Uterus (tissue), 4 donors: ENCODE results near the gene FRMD5. TPM values are rescaled to one million over a fixed set of nuclear protein-coding genes. Genes with fewer than 3 reads are reported as not detected.

ENCODE experiments used
- DNase-seq, 2 donors: peaks; one replicate each; pipeline ENCODE4 v3.0.0-alpha.2; 2019 to 2020
- H3K27ac ChIP-seq, 2 donors: fragments of 200-600 bp; sonication (generic); 1 replicate in 1 of 2; 2 replicates in 1 of 2; pipeline ENCODE4 v1.5.1; 2016 to 2018
- H3K27me3 ChIP-seq, 2 donors: fragments of 200-600 bp; sonication (generic); one replicate each; pipeline ENCODE4 v1.5.1; 2018 to 2019; ENCODE audit warnings: control low read depth in 1 of 2
- H3K36me3 ChIP-seq, 2 donors: fragments of 200-600 bp; sonication (generic); one replicate each; pipeline ENCODE4 v1.5.1; 2019; ENCODE audit warnings: control low read depth in 1 of 2
- H3K4me1 ChIP-seq, 2 donors: fragments of 200-600 bp; sonication (generic); one replicate each; pipeline ENCODE4 v1.5.1; 2018 to 2019; ENCODE audit warnings: control low read depth in 1 of 2
- H3K4me3 ChIP-seq, 2 donors: fragments of 200-600 bp; sonication (generic); 1 replicate in 1 of 2; 2 replicates in 1 of 2; pipeline ENCODE4 v1.5.1; 2018 to 2019; ENCODE audit warnings: mild to moderate bottlenecking in 1 of 2
- H3K9me3 ChIP-seq, 2 donors: fragments of 200-600 bp; sonication (generic); one replicate each; pipeline ENCODE4 v1.5.1; 2019; ENCODE audit warnings: control low read depth in 1 of 2
- CTCF ChIP-seq, 4 experiments: fragments of 200-600 bp in 2 of 4; fragments of 450-650 bp in 2 of 4; sonication (generic) in 2 of 4; IDR thresholded peaks; one replicate each; pipeline ENCODE4 v1.5.1; 2016 to 2019; ENCODE audit warnings: antibody characterized with exemption in 4 of 4, mild to moderate bottlenecking in 2 of 4, moderate library complexity in 1 of 4
- POLR2A ChIP-seq, 2 donors: fragments of 450-650 bp; IDR thresholded peaks; one replicate each; pipeline ENCODE4 v1.6.1; 2016; ENCODE audit warnings: antibody characterized with exemption in 2 of 2, mild to moderate bottlenecking in 1 of 2, moderate library complexity in 1 of 2
- intact Hi-C: fragments of 100-400 bp; cut with DNase I; formaldehyde crosslinking; loops from one replicate; pipeline ENCODE4 v1.15.1; 2023; ENCODE audit warnings: low total_unique reads
- total RNA-seq, 4 donors: library from RNA; depleted of rRNA in 3 of 4; stranded (reverse); fragments of >200 nt in 3 of 4; gene quantifications; one replicate each; pipeline versions ENCODE4 v1.1.0 to v1.2.4, GENCODE V29; 2014 to 2023
- donor health status: DM: yes; HTN: yes; CAD: no.

The FRMD5 gene
- total RNA-seq, 4 donors from 2014 or later, result 0.37 to 1.0 TPM; not detected in 2

GRCh38 chr15:44144992-44145391 is 50.1 kb downstream of the FRMD5 start:
- DNase-seq, result no peak
- no peaks in the 10 kb centered on the region for H3K4me1 ChIP-seq
- H3K27ac ChIP-seq, result no peak overlapping the region
- no peak overlapping the region for H3K4me3 ChIP-seq
- no peak for TF ChIP-seq CTCF (IDR thresholded peaks at IDR 0.05)
- TF ChIP-seq POLR2A (IDR thresholded peaks at IDR 0.05), result no peak
- H3K36me3 ChIP-seq, result no peaks in the 10 kb centered on the region
- H3K27me3 ChIP-seq, result no peaks in the 10 kb centered on the region
- H3K9me3 ChIP-seq, result no peaks in the 10 kb centered on the region
- intact Hi-C loops, result no loop called here

- intact Hi-C loops, result no loop called here
- TF ChIP-seq POLR2A (IDR thresholded peaks at IDR 0.05) (no peak), CTCF (IDR thresholded peaks at IDR 0.05) (no peak)
Measured at GRCh38 chr15:44144184-44144583, 50.9 kb downstream of the FRMD5 start.

DNA sequence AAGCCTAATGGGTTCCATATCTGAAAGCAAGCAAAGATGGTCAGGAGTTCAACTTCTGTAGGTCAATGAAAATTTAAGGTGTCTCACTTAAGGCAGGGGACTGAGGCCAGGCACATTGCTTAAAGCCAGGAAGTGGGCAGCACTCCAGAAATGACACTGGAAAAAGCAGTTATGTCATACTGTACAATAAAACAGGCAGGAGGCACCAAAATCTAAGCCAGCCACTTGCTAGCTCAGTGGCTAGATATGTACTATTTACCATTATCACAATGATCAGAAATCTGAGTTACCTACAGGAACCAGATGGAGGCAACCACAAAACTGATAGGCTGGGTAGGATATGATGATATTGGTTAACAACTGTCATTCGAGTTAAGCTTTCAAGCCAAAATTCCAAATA is 57.3 kb downstream of the FRMD5 start:
- TF ChIP-seq POLR2A (IDR thresholded peaks at IDR 0.05) (no peak), CTCF (IDR thresholded peaks at IDR 0.05) (no peak)
- Histone ChIP-seq H3K4me3 (no peak overlapping the region), H3K4me1 (no peaks in the 10 kb centered on the region), H3K27me3 (no peaks in the 10 kb centered on the region), H3K27ac (no peak overlapping the region), H3K9me3 (no peaks in the 10 kb centered on the region), H3K36me3 (no peaks in the 10 kb centered on the region)
- intact Hi-C loops, result no loop called here
- DNase-seq, result no peak

More at GRCh38 chr15:44144184-44144583, 50.9 kb downstream of the FRMD5 start:
- no peaks in the 10 kb centered on the region for H3K9me3 ChIP-seq
- H3K4me1 ChIP-seq, result no peaks in the 10 kb centered on the region
- DNase-seq, result no peak
- H3K27ac ChIP-seq, result no peak overlapping the region
- no peak overlapping the region for H3K4me3 ChIP-seq
- H3K36me3 ChIP-seq, result no peaks in the 10 kb centered on the region
- no peaks in the 10 kb centered on the region for H3K27me3 ChIP-seq

GRCh38 chr15:44136991-44137477 is 58.0 kb downstream of the FRMD5 start:
- Histone ChIP-seq H3K36me3 (no peaks in the 10 kb centered on the region), H3K4me3 (no peak overlapping the region), H3K27me3 (no peaks in the 10 kb centered on the region), H3K4me1 (no peaks in the 10 kb centered on the region), H3K27ac (no peak overlapping the region), H3K9me3 (no peaks in the 10 kb centered on the region)
- TF ChIP-seq POLR2A (IDR thresholded peaks at IDR 0.05) (no peak), CTCF (IDR thresholded peaks at IDR 0.05) (no peak)
- DNase-seq, result no peak
- intact Hi-C loops, result no loop called here

- no peak for DNase-seq
- intact Hi-C loops, result no loop called here
- TF ChIP-seq POLR2A (IDR thresholded peaks at IDR 0.05) (no peak), CTCF (IDR thresholded peaks at IDR 0.05) (no peak)
Measured at GRCh38 chr15:44132057-44132456, 63.0 kb downstream of the FRMD5 start.

More at GRCh38 chr15:44132057-44132456, 63.0 kb downstream of the FRMD5 start:
- Histone ChIP-seq H3K27ac (no peak overlapping the region), H3K36me3 (no peaks in the 10 kb centered on the region), H3K4me3 (no peak overlapping the region), H3K27me3 (no peaks in the 10 kb centered on the region), H3K4me1 (no peaks in the 10 kb centered on the region), H3K9me3 (no peaks in the 10 kb centered on the region)
